Measurements from ENCODE around the gene ROCK2. TPM values are rescaled to one million over a fixed set of nuclear protein-coding genes. Genes with fewer than 3 reads are reported as not detected.
A peak's percentile ranks its signal among the peaks of the same experiment; 100 is the strongest.

Gene ROCK2
- total RNA-seq, 1 donor from 2014 or later, result 45.1 TPM

- H3K27me3 ChIP-seq (ENCODE audit: insufficient read depth, low read length), result no peaks in the 10 kb centered on the region
- TF ChIP-seq EZH2 (IDR thresholded peaks at IDR 0.05; ENCODE audit: insufficient read depth, low read length) (no peak), CTCF (IDR thresholded peaks at IDR 0.05; ENCODE audit: insufficient read depth, low read depth, low read length) (no peak)
- FAIRE-seq, result no peak
- H3K36me3 Mint-ChIP-seq (ENCODE audit: low read depth, unreplicated experiment), result no peaks in the 10 kb centered on the region
- no peak overlapping the region for H3K27ac Mint-ChIP-seq (ENCODE audit: unreplicated experiment)
- peaks cover 67% of the 10 kb centered on the region for H4K20me1 ChIP-seq (ENCODE audit: insufficient read depth, low read length)
- H3K4me1 ChIP-seq (ENCODE audit: insufficient read depth, low read length), result peaks cover 8% of the 10 kb centered on the region
- H3K4me2 ChIP-seq (ENCODE audit: low read length), result no peak overlapping the region
- DNase-seq (ENCODE audit: low read depth), result no peak
- H3K79me2 ChIP-seq (ENCODE audit: insufficient read depth, low read length), result peaks cover 96% of the 10 kb centered on the region
- no peaks in the 10 kb centered on the region for H3K36me3 ChIP-seq (ENCODE audit: insufficient read depth, low read length)
- H3K4me3 Mint-ChIP-seq (ENCODE audit: unreplicated experiment), result no peak overlapping the region
- H2AFZ ChIP-seq (ENCODE audit: low read depth, low read length), result no peak overlapping the region
- H3K9me3 ChIP-seq (ENCODE audit: insufficient read depth, low read depth, low read length), result no peaks in the 10 kb centered on the region
- no peaks in the 10 kb centered on the region for H3K27me3 Mint-ChIP-seq (ENCODE audit: low read depth, unreplicated experiment)
- H3K4me3 ChIP-seq (ENCODE audit: insufficient read depth, low read depth, low read length), result no peak overlapping the region
- H3K27ac ChIP-seq (ENCODE audit: low read depth, low read length), result no peak overlapping the region
- no peak overlapping the region for H3K9ac ChIP-seq (ENCODE audit: low read length)
- peaks cover 11% of the 10 kb centered on the region for H3K4me1 Mint-ChIP-seq (ENCODE audit: low read depth, unreplicated experiment)
- no peaks in the 10 kb centered on the region for H3K9me3 Mint-ChIP-seq (ENCODE audit: unreplicated experiment)
Observed at GRCh38 chr2:11307764-11308415, 36.5 kb downstream of the ROCK2 start.

DNA sequence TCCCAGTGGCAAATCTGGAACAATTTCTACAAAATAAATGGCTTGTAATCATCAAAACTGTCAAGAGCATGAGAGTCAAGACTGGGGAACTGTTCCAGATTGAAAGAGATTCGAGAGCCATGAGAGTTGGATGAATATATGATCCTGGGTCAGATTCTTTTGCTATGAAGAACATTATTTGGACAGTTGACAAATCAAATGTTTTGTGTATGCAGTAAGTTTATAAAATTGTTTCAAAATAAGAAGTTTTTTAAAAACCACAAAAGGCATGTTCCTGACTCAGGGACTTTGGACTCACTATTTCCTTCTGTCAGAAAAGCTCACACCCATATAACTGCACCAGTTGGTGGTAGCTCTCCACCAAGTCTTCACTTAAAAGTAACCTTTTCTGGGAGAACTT is 38.5 kb downstream of the ROCK2 start:
- H3K27me3 Mint-ChIP-seq (ENCODE audit: low read depth, unreplicated experiment), result no peaks in the 10 kb centered on the region
- H3K9me3 Mint-ChIP-seq (ENCODE audit: unreplicated experiment), result no peaks in the 10 kb centered on the region
- Histone ChIP-seq H2AFZ (ENCODE audit: low read depth, low read length) (no peak overlapping the region), H3K4me1 (ENCODE audit: insufficient read depth, low read length) (peaks cover 8% of the 10 kb centered on the region), H4K20me1 (ENCODE audit: insufficient read depth, low read length) (peaks cover 65% of the 10 kb centered on the region), H3K4me2 (ENCODE audit: low read length) (no peak overlapping the region), H3K36me3 (ENCODE audit: insufficient read depth, low read length) (no peaks in the 10 kb centered on the region), H3K9ac (ENCODE audit: low read length) (no peak overlapping the region), H3K4me3 (ENCODE audit: insufficient read depth, low read depth, low read length) (no peak overlapping the region), H3K27me3 (ENCODE audit: insufficient read depth, low read length) (no peaks in the 10 kb centered on the region), H3K9me3 (ENCODE audit: insufficient read depth, low read depth, low read length) (no peaks in the 10 kb centered on the region), H3K79me2 (ENCODE audit: insufficient read depth, low read length) (peaks cover 97% of the 10 kb centered on the region), H3K27ac (ENCODE audit: low read depth, low read length) (peak overlapping the region; percentile 28)
- peak; percentile 71 for FAIRE-seq
- no peak overlapping the region for H3K4me3 Mint-ChIP-seq (ENCODE audit: unreplicated experiment)
- H3K36me3 Mint-ChIP-seq (ENCODE audit: low read depth, unreplicated experiment), result no peaks in the 10 kb centered on the region
- H3K27ac Mint-ChIP-seq (ENCODE audit: unreplicated experiment), result no peak overlapping the region
- peaks cover 9% of the 10 kb centered on the region for H3K4me1 Mint-ChIP-seq (ENCODE audit: low read depth, unreplicated experiment)
- peak; percentile 90 for DNase-seq (ENCODE audit: low read depth)
- no peak for TF ChIP-seq CTCF (IDR thresholded peaks at IDR 0.05; ENCODE audit: insufficient read depth, low read depth, low read length)
- no peak for TF ChIP-seq EZH2 (IDR thresholded peaks at IDR 0.05; ENCODE audit: insufficient read depth, low read length)

- no peak overlapping the region for H3K27ac Mint-ChIP-seq (ENCODE audit: unreplicated experiment)
- Histone ChIP-seq H3K4me1 (ENCODE audit: insufficient read depth, low read length) (peaks cover 8% of the 10 kb centered on the region), H4K20me1 (ENCODE audit: insufficient read depth, low read length) (peaks cover 65% of the 10 kb centered on the region)
Observed at GRCh38 chr2:11305338-11305737, 39.1 kb downstream of the ROCK2 start.

More at GRCh38 chr2:11305338-11305737, 39.1 kb downstream of the ROCK2 start:
- H3K4me3 Mint-ChIP-seq (ENCODE audit: unreplicated experiment), result no peak overlapping the region
- H3K27ac ChIP-seq (ENCODE audit: low read depth, low read length), result peak overlapping the region; percentile 28
- DNase-seq (ENCODE audit: low read depth) (no peak), FAIRE-seq (no peak)
- no peaks in the 10 kb centered on the region for H3K36me3 Mint-ChIP-seq (ENCODE audit: low read depth, unreplicated experiment)
- no peaks in the 10 kb centered on the region for H3K27me3 ChIP-seq (ENCODE audit: insufficient read depth, low read length)
- TF ChIP-seq CTCF (IDR thresholded peaks at IDR 0.05; ENCODE audit: insufficient read depth, low read depth, low read length), result no peak
- TF ChIP-seq EZH2 (IDR thresholded peaks at IDR 0.05; ENCODE audit: insufficient read depth, low read length), result no peak
- no peak overlapping the region for H3K4me3 ChIP-seq (ENCODE audit: insufficient read depth, low read depth, low read length)
- H3K4me2 ChIP-seq (ENCODE audit: low read length), result no peak overlapping the region
- peaks cover 9% of the 10 kb centered on the region for H3K4me1 Mint-ChIP-seq (ENCODE audit: low read depth, unreplicated experiment)
- no peaks in the 10 kb centered on the region for H3K27me3 Mint-ChIP-seq (ENCODE audit: low read depth, unreplicated experiment)
- H2AFZ ChIP-seq (ENCODE audit: low read depth, low read length), result no peak overlapping the region
- no peaks in the 10 kb centered on the region for H3K9me3 ChIP-seq (ENCODE audit: insufficient read depth, low read depth, low read length)
- no peaks in the 10 kb centered on the region for H3K36me3 ChIP-seq (ENCODE audit: insufficient read depth, low read length)
- no peaks in the 10 kb centered on the region for H3K9me3 Mint-ChIP-seq (ENCODE audit: unreplicated experiment)
- no peak overlapping the region for H3K9ac ChIP-seq (ENCODE audit: low read length)
- peaks cover 97% of the 10 kb centered on the region for H3K79me2 ChIP-seq (ENCODE audit: insufficient read depth, low read length)
